Stimulated activated CD4-positive, alpha-beta T cell treated with anti-CD3 and anti-CD28 coated beads, Interleukin-15, amount 100 ng/mL, for 1 hour (primary cell): Measurements from ENCODE around the gene IQSEC3.

ENCODE experiments used
- DNase-seq, 2 donors: peaks; one replicate each; pipeline ENCODE4 v3.0.0-alpha.2; 2020; ENCODE audit warnings: low read depth in 1 of 2, low spot score in 1 of 2

Gene IQSEC3

GRCh38 chr12:138171-138897, 71.8 kb downstream of the IQSEC3 start:
- no peak for DNase-seq

- DNase-seq = no peak
Observed at GRCh38 chr12:138898-139534, 72.4 kb downstream of the IQSEC3 start.

GRCh38 chr12:139585-139984, 73.0 kb downstream of the IQSEC3 start:
- DNase-seq = no peak

GRCh38 chr12:140162-140561, 73.6 kb downstream of the IQSEC3 start:
- DNase-seq = no peak

DNA sequence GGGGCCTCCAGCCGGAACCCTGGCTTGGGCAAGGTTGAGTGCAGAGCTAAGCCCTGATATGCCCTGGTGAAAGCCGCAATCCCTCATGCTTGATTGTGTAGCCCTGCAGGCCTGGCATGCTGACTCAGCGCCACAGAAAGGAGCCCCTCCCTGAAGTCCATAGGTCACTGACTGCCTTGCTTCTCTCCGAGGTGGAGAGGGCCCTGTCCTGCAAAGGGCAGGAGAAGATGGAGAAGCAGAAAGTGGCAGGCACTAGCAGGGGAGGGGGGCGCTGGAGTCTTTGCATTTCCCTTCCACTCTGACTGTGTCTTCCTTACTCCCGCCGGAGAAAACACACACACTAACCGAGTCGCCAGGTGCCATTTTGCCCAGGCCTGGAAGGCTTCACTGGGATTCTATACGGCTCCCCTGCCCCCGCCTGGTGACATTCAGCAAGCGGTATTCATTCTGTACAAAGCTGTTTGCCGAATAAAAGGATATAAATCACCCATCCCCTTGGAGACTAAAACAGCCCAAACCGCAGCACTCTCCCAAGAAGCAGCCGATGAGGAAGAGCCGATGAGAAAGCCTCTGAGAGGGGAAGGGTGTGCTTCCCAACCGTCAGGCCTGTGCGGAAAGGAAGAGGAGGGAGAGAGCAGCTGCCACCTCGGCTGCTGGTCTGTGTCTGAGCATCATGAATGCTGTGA, 77.5 kb downstream of the IQSEC3 start:
- no peak for DNase-seq

GRCh38 chr12:144650-145284, 78.2 kb downstream of the IQSEC3 start:
- no peak for DNase-seq

- DNase-seq = no peak
Observed at GRCh38 chr12:145369-145960, 78.9 kb downstream of the IQSEC3 start.

DNA sequence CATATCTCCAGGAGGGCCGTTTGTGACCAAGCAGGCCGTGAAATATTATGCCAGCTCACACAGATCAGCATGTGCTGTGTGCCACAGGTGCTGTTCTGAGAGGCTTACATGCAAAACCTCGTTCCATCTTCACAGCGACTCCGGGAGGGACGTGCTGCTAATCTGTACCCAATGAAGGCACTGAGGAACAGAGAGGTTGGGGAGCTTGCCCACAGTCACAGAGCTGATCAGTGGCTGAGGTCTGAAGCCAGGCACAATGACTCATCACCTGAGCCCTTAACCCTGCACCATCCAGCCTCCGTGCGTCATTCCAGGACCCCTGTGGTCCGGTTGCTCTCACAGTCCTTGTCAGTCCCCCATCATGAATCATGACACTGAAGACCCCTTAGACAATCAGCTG, 80.7 kb downstream of the IQSEC3 start:
- DNase-seq = no peak

DNA sequence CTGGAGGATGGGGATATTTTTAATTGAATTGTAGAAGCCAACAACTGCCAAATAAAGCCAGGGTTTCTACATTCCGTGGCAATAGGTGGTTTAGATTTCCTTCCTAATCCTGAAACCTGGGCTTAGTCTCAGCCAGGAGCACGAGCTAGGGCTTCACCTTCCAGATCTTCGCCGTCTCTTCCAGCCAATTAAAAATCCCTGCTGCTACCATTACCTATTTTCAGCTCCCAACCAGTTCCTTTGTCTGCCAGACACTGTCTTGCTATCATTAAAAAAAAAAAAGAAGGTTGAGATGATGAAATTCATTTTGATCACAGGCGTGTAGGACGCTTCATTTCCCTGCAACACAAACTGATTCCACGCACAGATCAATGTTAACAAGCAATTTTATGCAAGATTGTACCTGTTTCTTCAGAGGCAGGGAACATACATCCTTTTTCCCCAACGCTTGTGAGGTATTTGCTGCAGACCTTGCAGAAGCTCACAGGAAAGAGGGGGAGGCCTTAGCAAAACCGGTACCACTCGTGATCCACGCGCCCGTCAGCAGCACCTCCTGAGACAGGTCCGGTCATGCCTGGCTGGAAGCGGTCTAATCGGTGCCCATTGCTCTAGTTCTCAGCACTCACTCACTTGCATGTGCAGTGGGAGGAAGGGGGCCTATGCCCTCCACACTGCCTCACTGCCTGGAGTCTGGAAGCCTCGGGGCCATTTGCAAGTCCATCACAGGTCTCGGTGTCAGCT, 82.3 kb downstream of the IQSEC3 start:
- DNase-seq = no peak

GRCh38 chr12:151579-151978, 85.0 kb downstream of the IQSEC3 start:
- DNase-seq = no peak

DNA sequence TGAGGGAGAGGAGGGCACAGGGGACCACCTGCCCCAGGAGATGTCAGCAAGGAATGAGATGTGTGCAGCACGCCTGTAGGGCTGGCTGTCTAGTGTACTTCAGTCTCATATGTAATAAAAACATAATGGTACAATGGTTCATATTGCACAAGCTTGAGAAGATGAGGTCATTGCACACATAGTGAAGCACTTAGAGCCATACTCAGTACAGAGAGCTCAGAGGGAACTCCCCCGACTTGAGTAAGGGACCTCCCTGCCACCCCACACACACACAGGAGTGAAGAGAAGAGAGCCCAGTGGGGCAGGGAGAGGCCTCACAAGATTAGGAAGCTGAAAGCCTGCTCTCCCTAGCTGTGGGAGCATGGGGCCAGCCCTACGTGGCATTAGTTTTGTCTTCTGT, 85.9 kb downstream of the IQSEC3 start:
- DNase-seq = no peak

DNA sequence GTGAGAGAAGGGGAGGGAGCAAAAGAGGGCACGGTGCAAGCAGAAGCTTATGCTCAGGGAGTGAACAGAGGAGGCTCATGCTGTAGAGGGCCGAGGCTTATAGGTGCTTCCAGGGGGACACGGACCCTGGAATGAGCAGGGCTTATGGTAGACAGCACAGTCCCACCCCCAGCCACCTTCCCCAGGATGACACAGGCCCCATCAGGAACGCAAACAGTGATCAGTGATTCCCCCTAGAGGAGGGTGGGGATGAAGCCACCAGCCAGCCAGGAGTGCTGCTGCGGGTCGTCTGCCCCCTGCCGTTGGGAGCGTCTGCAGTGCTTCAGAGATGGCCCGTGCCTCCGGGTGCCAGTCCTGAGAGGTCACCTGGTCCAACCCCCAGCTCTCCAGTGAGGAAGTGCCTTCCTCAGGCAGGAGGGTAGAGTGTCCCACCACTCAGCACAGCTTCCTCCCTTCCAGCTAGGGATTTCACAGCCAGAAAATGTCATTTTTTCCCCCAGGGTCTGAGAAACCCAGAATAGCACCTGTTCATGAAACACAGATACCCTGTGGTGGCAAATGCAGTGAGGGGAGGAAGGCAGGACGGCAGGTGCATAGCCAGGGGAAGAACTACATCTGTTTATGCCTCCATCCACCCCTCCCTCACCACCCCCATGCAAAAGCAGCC, 86.6 kb downstream of the IQSEC3 start:
- DNase-seq = peak in 1 of 2 donors; percentile 21

- DNase-seq = no peak
Observed at GRCh38 chr12:154058-154457, 87.5 kb downstream of the IQSEC3 start.

- DNase-seq = no peak
Observed at GRCh38 chr12:155006-155405, 88.4 kb downstream of the IQSEC3 start.

- no peak for DNase-seq
Observed at GRCh38 chr12:155646-156045, 89.1 kb downstream of the IQSEC3 start.

DNA sequence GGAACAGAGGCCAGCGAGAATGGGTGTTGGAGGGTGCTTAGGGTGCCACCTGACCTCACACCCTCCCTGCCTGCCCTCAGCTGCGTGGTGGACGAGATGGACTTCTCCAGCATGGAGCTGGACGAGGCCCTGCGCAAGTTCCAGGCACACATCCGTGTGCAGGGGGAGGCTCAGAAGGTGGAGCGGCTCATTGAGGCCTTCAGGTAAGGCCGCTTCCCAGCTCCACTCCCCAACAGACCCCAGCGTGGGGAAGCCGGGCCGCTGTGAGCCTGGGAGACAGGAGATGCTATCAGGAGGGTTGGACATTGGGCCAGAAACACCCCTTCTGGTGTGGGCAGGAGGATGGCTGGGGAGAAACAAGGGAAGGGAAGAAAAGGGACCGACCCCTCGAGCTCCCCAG, 90.4 kb downstream of the IQSEC3 start:
- DNase-seq = no peak

DNA sequence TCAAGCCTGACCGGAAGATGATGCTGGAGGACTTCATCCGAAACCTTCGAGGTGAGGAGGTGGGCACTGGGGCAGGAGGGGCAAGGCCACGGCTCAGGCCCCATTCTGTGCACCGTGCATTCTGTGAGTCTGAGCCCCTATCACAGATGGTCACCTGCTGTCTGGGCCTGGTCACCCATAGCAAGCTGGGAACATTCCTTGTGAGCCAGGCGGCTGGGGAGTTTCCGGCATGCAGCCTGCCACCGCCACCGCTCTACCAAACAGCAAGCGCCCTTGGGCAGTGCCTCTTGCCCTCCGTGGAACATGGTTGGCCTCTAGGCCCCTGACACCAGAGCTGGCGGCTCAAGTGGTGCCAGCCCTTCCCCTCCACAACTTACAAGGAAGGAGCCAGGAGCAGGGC, 91.1 kb downstream of the IQSEC3 start:
- no peak for DNase-seq

DNA sequence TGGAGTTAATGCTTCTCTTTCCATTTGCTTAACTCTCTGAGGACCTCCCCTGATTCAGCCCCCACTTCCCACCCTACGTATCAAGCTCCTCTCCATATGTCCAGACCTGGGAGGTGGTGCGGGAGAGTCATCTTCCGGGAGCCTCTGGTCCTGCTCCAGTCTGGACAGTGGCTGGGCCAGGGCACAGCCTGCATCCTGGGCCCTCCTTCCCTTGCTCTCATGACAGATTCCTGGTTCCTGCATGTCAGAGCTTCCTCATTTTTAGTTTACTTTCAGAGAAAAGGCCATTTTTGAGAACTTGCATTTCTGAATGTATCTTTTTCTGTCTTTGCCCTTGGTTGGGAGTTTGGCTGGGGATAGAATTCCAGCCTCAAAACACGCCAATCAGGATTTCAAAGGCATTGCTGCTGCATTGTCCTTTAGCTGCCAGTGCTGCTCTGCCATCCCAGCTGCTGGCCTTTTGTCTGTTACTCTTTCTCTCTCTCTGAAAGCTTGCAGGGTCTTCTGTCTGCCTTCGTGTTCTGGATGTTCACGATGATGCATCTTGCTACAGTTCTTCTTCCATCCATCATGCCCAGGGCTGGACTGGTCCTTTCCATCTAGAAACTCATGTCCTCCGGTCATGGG, 92.7 kb downstream of the IQSEC3 start:
- no peak for DNase-seq

- DNase-seq = no peak
Observed at GRCh38 chr12:160858-161257, 94.3 kb downstream of the IQSEC3 start.

DNA sequence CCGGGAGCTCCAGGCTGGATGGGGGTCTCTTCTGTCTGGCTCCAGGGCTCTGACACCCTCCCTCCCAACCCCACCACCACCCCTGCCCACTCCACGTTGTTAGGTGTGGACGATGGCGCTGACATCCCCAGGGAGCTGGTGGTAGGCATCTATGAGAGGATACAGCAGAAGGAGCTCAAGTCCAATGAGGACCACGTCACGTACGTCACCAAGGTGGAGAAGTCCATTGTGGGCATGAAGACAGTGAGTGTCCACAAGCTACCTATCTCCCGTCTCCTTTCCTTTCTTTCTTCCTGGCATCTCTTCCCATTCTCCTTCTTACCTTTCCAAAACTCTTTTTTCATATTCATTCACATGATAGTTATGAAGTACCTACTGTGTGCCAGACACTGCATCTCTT, 95.3 kb downstream of the IQSEC3 start:
- DNase-seq = no peak
